H9 (cell line): ENCODE measurements around the gene RELCH. TPM values are rescaled to one million over a fixed set of nuclear protein-coding genes. Genes with fewer than 3 reads are reported as not detected.

Experiments
- DNase-seq: peaks from one replicate; pipeline ENCODE4 v3.0.0-alpha.2; 2017
- H2AFZ ChIP-seq: one replicate; pipeline ENCODE4 v1.6.1; 2013; ENCODE audit warnings: mild to moderate bottlenecking, low read length, control low read depth, moderate library complexity
- H2AK5ac ChIP-seq: 2 replicates; pipeline ENCODE4 v1.6.1; 2013; ENCODE audit warnings: low read length, control low read depth, mixed read lengths; ENCODE audit not compliant: insufficient read length
- H2BK120ac ChIP-seq: one replicate; pipeline ENCODE4 v1.6.1; 2013; ENCODE audit warnings: low read depth, mild to moderate bottlenecking, low read length, control low read depth, inconsistent platforms; ENCODE audit not compliant: poor library complexity, severe bottlenecking
- H2BK12ac ChIP-seq: 2 replicates; pipeline ENCODE4 v1.6.1; 2013; ENCODE audit warnings: low read length, control low read depth, mixed read lengths, low read depth; ENCODE audit not compliant: insufficient read length
- H2BK15ac ChIP-seq: 2 replicates; pipeline ENCODE4 v1.6.1; 2013; ENCODE audit warnings: low read depth, low read length, control low read depth
- H2BK20ac ChIP-seq: one replicate; pipeline ENCODE4 v1.6.1; 2013; ENCODE audit warnings: low read depth, mild to moderate bottlenecking, low read length, control low read depth, inconsistent platforms; ENCODE audit not compliant: poor library complexity, severe bottlenecking
- H2BK5ac ChIP-seq: 2 replicates; pipeline ENCODE4 v1.6.1; 2013; ENCODE audit warnings: low read length, control low read depth, mixed read lengths; ENCODE audit not compliant: insufficient read length
- H3K14ac ChIP-seq: 2 replicates; pipeline ENCODE4 v1.6.1; 2013; ENCODE audit warnings: low read length, control low read depth; ENCODE audit not compliant: insufficient read depth
- H3K18ac ChIP-seq: 2 replicates; pipeline ENCODE4 v1.6.1; 2013; ENCODE audit warnings: low read depth, mild to moderate bottlenecking, mixed read lengths, low read length, control low read depth; ENCODE audit not compliant: insufficient read length
- H3K23ac ChIP-seq: 2 replicates; pipeline ENCODE4 v1.6.1; 2013; ENCODE audit warnings: low read length, control low read depth, mixed read lengths, low read depth; ENCODE audit not compliant: insufficient read length
- H3K23me2 ChIP-seq: 2 replicates; pipeline ENCODE4 v1.6.1; 2013; ENCODE audit warnings: low read depth, mild to moderate bottlenecking, mixed read lengths, low read length, control low read depth; ENCODE audit not compliant: insufficient read length, poor library complexity, severe bottlenecking
- H3K27ac ChIP-seq: 2 replicates; pipeline ENCODE4 v1.5.1; 2013; ENCODE audit warnings: low read length, control low read depth, mixed read lengths, low read depth; ENCODE audit not compliant: insufficient read length
- H3K27me3 ChIP-seq: 2 replicates; pipeline ENCODE4 v1.6.1; 2013; ENCODE audit warnings: low read length, control low read depth, inconsistent platforms; ENCODE audit not compliant: insufficient read depth
- H3K4ac ChIP-seq: 2 replicates; pipeline ENCODE4 v1.6.1; 2013; ENCODE audit warnings: low read depth, mild to moderate bottlenecking, control low read depth, inconsistent platforms, low read length, moderate library complexity
- H3K4me1 ChIP-seq: 2 replicates; pipeline ENCODE4 v1.6.1; 2013; ENCODE audit warnings: low read length, control low read depth, inconsistent platforms; ENCODE audit not compliant: insufficient read depth
- H3K4me2 ChIP-seq: 2 replicates; pipeline ENCODE4 v1.6.1; 2013; ENCODE audit warnings: low read length, control low read depth, mixed read lengths; ENCODE audit not compliant: insufficient read length, insufficient read depth
- H3K56ac ChIP-seq: 2 replicates; pipeline ENCODE4 v1.6.1; 2013; ENCODE audit warnings: low read depth, mild to moderate bottlenecking, mixed read lengths, low read length, control low read depth; ENCODE audit not compliant: insufficient read length
- H3K79me1 ChIP-seq: 2 replicates; pipeline ENCODE4 v1.6.1; 2013; ENCODE audit warnings: low read depth, mild to moderate bottlenecking, moderate library complexity, low read length, control low read depth, inconsistent platforms; ENCODE audit not compliant: insufficient read depth, poor library complexity, severe bottlenecking
- H3K79me2 ChIP-seq: 2 replicates; pipeline ENCODE4 v1.6.1; 2013; ENCODE audit warnings: low read length, control low read depth, inconsistent platforms; ENCODE audit not compliant: insufficient read depth
- H3K9ac ChIP-seq: 2 replicates; pipeline ENCODE4 v1.6.1; 2013; ENCODE audit warnings: low read length, control low read depth, mixed read lengths; ENCODE audit not compliant: insufficient read length; ENCODE audit errors: extremely low read depth
- H3K9me3 ChIP-seq: one replicate; pipeline ENCODE4 v1.6.1; 2013; ENCODE audit warnings: low read depth, low read length, inconsistent platforms; ENCODE audit not compliant: control insufficient read depth
- H3T11ph ChIP-seq: one replicate; pipeline ENCODE4 v1.6.1; 2013; ENCODE audit warnings: mild to moderate bottlenecking, low read length, control low read depth, inconsistent platforms
- H4K20me1 ChIP-seq: one replicate; pipeline ENCODE4 v1.6.1; 2013; ENCODE audit not compliant: control insufficient read depth, insufficient read length, insufficient read depth
- H4K5ac ChIP-seq: 2 replicates; pipeline ENCODE4 v1.6.1; 2013; ENCODE audit warnings: low read depth, mild to moderate bottlenecking, mixed read lengths, low read length, control low read depth; ENCODE audit not compliant: insufficient read length
- H4K8ac ChIP-seq: replicated peaks from 2 replicates; pipeline ENCODE4 v1.6.1; 2013; ENCODE audit warnings: low read length, control low read depth, mixed read lengths, low read depth; ENCODE audit not compliant: insufficient read length
- H4K91ac ChIP-seq: 2 replicates; pipeline ENCODE4 v1.6.1; 2013; ENCODE audit warnings: low read depth, mild to moderate bottlenecking, moderate library complexity, mixed read lengths, low read length, control low read depth; ENCODE audit not compliant: insufficient read length
- H3K27ac Mint-ChIP-seq, 3 experiments: 2 replicates in 2 of 3; 3 replicates in 1 of 3; pipeline ENCODE4 v1.8.0; 2020 to 2021; ENCODE audit warnings: mixed read lengths in 3 of 3, mild to moderate bottlenecking in 1 of 3, moderate library complexity in 1 of 3
- H3K27me3 Mint-ChIP-seq: 2 replicates; pipeline ENCODE4 v1.8.0; 2021; ENCODE audit warnings: low read depth, mild to moderate bottlenecking, moderate library complexity, mixed read lengths
- H3K36me3 Mint-ChIP-seq, 3 experiments: 2 replicates in 2 of 3; 3 replicates in 1 of 3; pipeline ENCODE4 v1.8.0; 2020 to 2021; ENCODE audit warnings: low read depth in 3 of 3, mixed read lengths in 3 of 3; ENCODE audit not compliant: insufficient read depth in 1 of 3
- H3K4me1 Mint-ChIP-seq, 2 experiments: 2 replicates each; pipeline ENCODE4 v1.8.0; 2020; ENCODE audit warnings: mixed read lengths in 2 of 2
- H3K4me3 Mint-ChIP-seq, 2 experiments: 2 replicates in 1 of 2; 3 replicates in 1 of 2; pipeline ENCODE4 v1.8.0; 2020 to 2021; ENCODE audit warnings: mild to moderate bottlenecking in 2 of 2, mixed read lengths in 2 of 2, moderate library complexity in 1 of 2
- H3K9me3 Mint-ChIP-seq, 2 experiments: 2 replicates in 1 of 2; 3 replicates in 1 of 2; pipeline ENCODE4 v1.8.0; 2020; ENCODE audit warnings: mild to moderate bottlenecking in 2 of 2, mixed read lengths in 2 of 2, moderate library complexity in 1 of 2
- CTCF ChIP-seq: fragments of 200-600 bp; sonication (generic); conservative IDR thresholded peaks from 3 replicates; pipeline ENCODE4 v1.8.0; 2021; ENCODE audit warnings: antibody characterized with exemption, mild to moderate bottlenecking
- WGBS: extraction: QIAGEN DNeasy Blood & Tissue Kit; methylation state at CpG from one replicate; pipeline ENCODE4 v1.1.7; 2013; ENCODE audit warnings: missing lambda C conversion rate, low lambda C conversion rate, mixed read lengths; ENCODE audit not compliant: insufficient read length; ENCODE audit errors: extremely low coverage; 5-methylcytosine and 5-hydroxymethylcytosine counted together
- total RNA-seq: library from RNA; stranded (reverse); gene quantifications from 2 replicates; pipeline ENCODE4 v1.2.1, GENCODE V29; 2021

RELCH gene
- total RNA-seq, 1 experiment from 2014 or later, result 32.3 TPM

GRCh38 chr18:62157843-62158242, 29.2 kb upstream of the RELCH start:
- no peak for TF ChIP-seq CTCF

More at GRCh38 chr18:62157843-62158242, 29.2 kb upstream of the RELCH start:
- Histone ChIP-seq H3K23ac (no peak overlapping the region), H3T11ph (no peak overlapping the region), H3K27me3 (no peaks in the 10 kb centered on the region), H2BK12ac (no peak overlapping the region), H3K27ac (no peak overlapping the region), H2AK5ac (no peak overlapping the region), H3K79me1 (no peaks in the 10 kb centered on the region), H4K5ac (no peak overlapping the region), H3K9me3 (no peaks in the 10 kb centered on the region), H3K9ac (no peak overlapping the region), H2BK15ac (no peak overlapping the region), H3K4ac (no peak overlapping the region), H2AFZ (no peak overlapping the region), H3K56ac (no peak overlapping the region), H3K18ac (no peak overlapping the region), H2BK120ac (no peak overlapping the region), H2BK20ac (no peak overlapping the region), H4K20me1 (no peaks in the 10 kb centered on the region), H3K79me2 (no peaks in the 10 kb centered on the region), H3K14ac (no peak overlapping the region), H3K4me2 (no peak overlapping the region), H4K8ac (no peak overlapping the region), H3K4me1 (peaks cover 1% of the 10 kb centered on the region; the same call in 1 of the 2 replicates), H3K23me2 (no peaks in the 10 kb centered on the region), H2BK5ac (no peak overlapping the region), H4K91ac (no peak overlapping the region)
- DNase-seq, result no peak
- Mint-ChIP-seq H3K27ac (0 out of 7 replicates have a peak overlapping the region, but pooled peaks of 1 of the 3 experiments have one; percentile 19), H3K27me3 (no peaks in the 10 kb centered on the region), H3K9me3 (no peaks in the 10 kb centered on the region), H3K4me1 (peaks cover 3 to 4% of the 10 kb centered on the region in 2 experiments), H3K4me3 (no peak overlapping the region), H3K36me3 (peaks cover 2 to 13% (median 7%) of the 10 kb centered on the region in 3 experiments; a peak in 5 of 7 replicates)
- WGBS, result no CpG with 5 or more reads among the region's 1 CpG
